IgD-negative memory B cell (primary cell): ENCODE data around the gene ATP8A2. TPM values are rescaled to one million over a fixed set of nuclear protein-coding genes. Genes with fewer than 3 reads are reported as not detected.
"Not testable (repeated sequence)": the region's sequence is repeated elsewhere in the genome, so short reads cannot be mapped to it uniquely, and the experiment has no call there.

Experiments used
- H3K27ac Mint-ChIP-seq, 3 donors: one replicate each; pipeline ENCODE4 v1.8.0; 2020 to 2022; ENCODE audit warnings: mild to moderate bottlenecking in 3 of 3, mixed read lengths in 3 of 3, moderate library complexity in 1 of 3
- H3K27me3 Mint-ChIP-seq: one replicate; pipeline ENCODE4 v1.8.0; 2021; ENCODE audit warnings: mixed read lengths
- H3K36me3 Mint-ChIP-seq: one replicate; pipeline ENCODE4 v1.8.0; 2020; ENCODE audit warnings: mild to moderate bottlenecking, mixed read lengths
- H3K4me1 Mint-ChIP-seq, 3 donors: one replicate each; pipeline ENCODE4 v1.8.0; 2020 to 2022; ENCODE audit warnings: mixed read lengths in 3 of 3, mild to moderate bottlenecking in 1 of 3
- H3K4me3 Mint-ChIP-seq, 4 donors: one replicate each; pipeline ENCODE4 v1.8.0; 2020 to 2022; ENCODE audit warnings: mild to moderate bottlenecking in 4 of 4, mixed read lengths in 4 of 4, moderate library complexity in 3 of 4
- H3K9me3 Mint-ChIP-seq, 3 donors: one replicate each; pipeline ENCODE4 v1.8.0; 2020 to 2021; ENCODE audit warnings: mixed read lengths in 3 of 3, mild to moderate bottlenecking in 1 of 3
- polyA plus RNA-seq: library from polyadenylated mRNA; unstranded; fragments of 300-500 nt; fragmentation: Illumina TruSeq; gene quantifications from one replicate; pipeline ENCODE4 v1.2.3, GENCODE V29; 2021

ATP8A2 gene
- polyA plus RNA-seq, 1 donor from 2014 or later, result 0.06 TPM

GRCh38 chr13:25775986-25776385, 404.2 kb downstream of the ATP8A2 start:
- no peaks in the 10 kb centered on the region for H3K36me3 Mint-ChIP-seq
- no peak overlapping the region for H3K27ac Mint-ChIP-seq
- no peaks in the 10 kb centered on the region for H3K9me3 Mint-ChIP-seq
- H3K27me3 Mint-ChIP-seq, result peaks cover 9% of the 10 kb centered on the region
- peaks cover 10 to 13% (median 11%) of the 10 kb centered on the region in 3 donors for H3K4me1 Mint-ChIP-seq
- no peak overlapping the region for H3K4me3 Mint-ChIP-seq

- Mint-ChIP-seq H3K27ac (peak overlapping the region in 2 of 3 donors; percentile 6 to 27), H3K4me3 (no peak overlapping the region), H3K9me3 (no peaks in the 10 kb centered on the region), H3K36me3 (no peaks in the 10 kb centered on the region), H3K4me1 (peaks cover 10 to 13% (median 11%) of the 10 kb centered on the region in 3 donors), H3K27me3 (peaks cover 9% of the 10 kb centered on the region)
Measured at GRCh38 chr13:25776722-25777121, 404.9 kb downstream of the ATP8A2 start.

- no peak overlapping the region for H3K4me3 Mint-ChIP-seq
- H3K27ac Mint-ChIP-seq, result no peak overlapping the region
- peaks cover 9% of the 10 kb centered on the region for H3K27me3 Mint-ChIP-seq
- H3K4me1 Mint-ChIP-seq, result peaks cover 10 to 13% (median 11%) of the 10 kb centered on the region in 3 donors
- H3K9me3 Mint-ChIP-seq, result no peaks in the 10 kb centered on the region
- H3K36me3 Mint-ChIP-seq, result no peaks in the 10 kb centered on the region
Measured at GRCh38 chr13:25777509-25777908, 405.7 kb downstream of the ATP8A2 start.

GRCh38 chr13:25778365-25778764, 406.6 kb downstream of the ATP8A2 start:
- Mint-ChIP-seq H3K27me3 (peaks cover 9% of the 10 kb centered on the region), H3K4me1 (peaks cover 10 to 13% (median 11%) of the 10 kb centered on the region in 3 donors), H3K9me3 (no peaks in the 10 kb centered on the region), H3K27ac (peak overlapping the region in 1 of 3 donors; percentile 63), H3K4me3 (peak overlapping the region in 2 of 4 donors; percentile 45 to 49), H3K36me3 (no peaks in the 10 kb centered on the region)

- Mint-ChIP-seq H3K4me3 (peak overlapping the region in 1 of 4 donors; percentile 45), H3K9me3 (no peaks in the 10 kb centered on the region), H3K27me3 (peaks cover 9% of the 10 kb centered on the region), H3K36me3 (no peaks in the 10 kb centered on the region), H3K4me1 (peaks cover 10 to 13% (median 11%) of the 10 kb centered on the region in 3 donors), H3K27ac (peak overlapping the region in 1 of 3 donors; percentile 63)
Measured at GRCh38 chr13:25778808-25779305, 407.1 kb downstream of the ATP8A2 start.

- H3K27ac Mint-ChIP-seq, result no peak overlapping the region
- H3K27me3 Mint-ChIP-seq, result peaks cover 6% of the 10 kb centered on the region
Measured at GRCh38 chr13:25783076-25783475, 411.3 kb downstream of the ATP8A2 start.

GRCh38 chr13:25783601-25784024, 411.8 kb downstream of the ATP8A2 start:
- no peaks in the 10 kb centered on the region for H3K9me3 Mint-ChIP-seq
- no peak overlapping the region for H3K4me3 Mint-ChIP-seq
- H3K4me1 Mint-ChIP-seq, result peaks cover under 1 to 4% (median 2%) of the 10 kb centered on the region in 3 donors
- no peaks in the 10 kb centered on the region for H3K36me3 Mint-ChIP-seq
- H3K27me3 Mint-ChIP-seq, result peaks cover 1% of the 10 kb centered on the region
- no peak overlapping the region for H3K27ac Mint-ChIP-seq

More at GRCh38 chr13:25783076-25783475, 411.3 kb downstream of the ATP8A2 start:
- Mint-ChIP-seq H3K4me3 (no peak overlapping the region), H3K9me3 (no peaks in the 10 kb centered on the region), H3K36me3 (no peaks in the 10 kb centered on the region), H3K4me1 (peaks cover 5 to 9% (median 6%) of the 10 kb centered on the region in 3 donors)

- H3K4me3 Mint-ChIP-seq, result no peak overlapping the region
- H3K27ac Mint-ChIP-seq, result no peak overlapping the region
- H3K9me3 Mint-ChIP-seq, result no peaks in the 10 kb centered on the region
- H3K27me3 Mint-ChIP-seq, result no peaks in the 10 kb centered on the region
- no peaks in the 10 kb centered on the region for H3K4me1 Mint-ChIP-seq
- no peaks in the 10 kb centered on the region for H3K36me3 Mint-ChIP-seq
Measured at GRCh38 chr13:25784119-25784518, 412.3 kb downstream of the ATP8A2 start.

GRCh38 chr13:25790137-25790536, 418.4 kb downstream of the ATP8A2 start:
- H3K9me3 Mint-ChIP-seq, H3K36me3 Mint-ChIP-seq, H3K27me3 Mint-ChIP-seq, H3K4me3 Mint-ChIP-seq, H3K4me1 Mint-ChIP-seq, H3K27ac Mint-ChIP-seq: not testable (repeated sequence)

GRCh38 chr13:25795277-25795676, 423.5 kb downstream of the ATP8A2 start:
- H3K4me3 Mint-ChIP-seq, result no peak overlapping the region
- H3K9me3 Mint-ChIP-seq, result peaks cover 0 to 2% (median 2%) of the 10 kb centered on the region in 3 donors
- no peaks in the 10 kb centered on the region for H3K27me3 Mint-ChIP-seq
- H3K36me3 Mint-ChIP-seq, result no peaks in the 10 kb centered on the region
- no peak overlapping the region for H3K27ac Mint-ChIP-seq
- H3K4me1 Mint-ChIP-seq, result no peaks in the 10 kb centered on the region

- Mint-ChIP-seq H3K27ac (no peak overlapping the region), H3K4me3 (no peak overlapping the region), H3K27me3 (no peaks in the 10 kb centered on the region), H3K4me1 (no peaks in the 10 kb centered on the region), H3K36me3 (no peaks in the 10 kb centered on the region), H3K9me3 (peaks cover 0 to 2% (median 0%) of the 10 kb centered on the region in 3 donors)
Measured at GRCh38 chr13:25796474-25796873, 424.7 kb downstream of the ATP8A2 start.

GRCh38 chr13:25798998-25799397, 427.2 kb downstream of the ATP8A2 start:
- H3K4me3 Mint-ChIP-seq, result no peak overlapping the region
- H3K4me1 Mint-ChIP-seq, result no peaks in the 10 kb centered on the region
- no peaks in the 10 kb centered on the region for H3K36me3 Mint-ChIP-seq
- H3K9me3 Mint-ChIP-seq, result peaks cover 0 to 1% (median 0%) of the 10 kb centered on the region in 3 donors
- H3K27me3 Mint-ChIP-seq, result no peaks in the 10 kb centered on the region
- H3K27ac Mint-ChIP-seq, result no peak overlapping the region

- H3K4me3 Mint-ChIP-seq, result no peak overlapping the region
Measured at GRCh38 chr13:25800523-25800922, 428.7 kb downstream of the ATP8A2 start.

GRCh38 chr13:25802579-25802978, 430.8 kb downstream of the ATP8A2 start:
- Mint-ChIP-seq H3K9me3 (peaks cover 1 to 3% (median 2%) of the 10 kb centered on the region in 3 donors), H3K4me1 (no peaks in the 10 kb centered on the region), H3K27ac (no peak overlapping the region), H3K4me3 (no peak overlapping the region), H3K36me3 (no peaks in the 10 kb centered on the region), H3K27me3 (no peaks in the 10 kb centered on the region)

More at GRCh38 chr13:25800523-25800922, 428.7 kb downstream of the ATP8A2 start:
- no peak overlapping the region for H3K27ac Mint-ChIP-seq
- H3K36me3 Mint-ChIP-seq, result no peaks in the 10 kb centered on the region
- peaks cover 0 to 1% (median 0%) of the 10 kb centered on the region in 3 donors for H3K9me3 Mint-ChIP-seq
- no peaks in the 10 kb centered on the region for H3K4me1 Mint-ChIP-seq
- H3K27me3 Mint-ChIP-seq, result no peaks in the 10 kb centered on the region

- Mint-ChIP-seq H3K36me3 (no peaks in the 10 kb centered on the region), H3K4me1 (no peaks in the 10 kb centered on the region), H3K27ac (no peak overlapping the region), H3K4me3 (no peak overlapping the region), H3K9me3 (peaks cover 1 to 3% (median 3%) of the 10 kb centered on the region in 3 donors), H3K27me3 (no peaks in the 10 kb centered on the region)
Measured at GRCh38 chr13:25803641-25804040, 431.9 kb downstream of the ATP8A2 start.

GRCh38 chr13:25806264-25806974, 434.6 kb downstream of the ATP8A2 start:
- H3K9me3 Mint-ChIP-seq, result peaks cover 1 to 5% (median 3%) of the 10 kb centered on the region in 3 donors

More at GRCh38 chr13:25806264-25806974, 434.6 kb downstream of the ATP8A2 start:
- no peaks in the 10 kb centered on the region for H3K27me3 Mint-ChIP-seq
- H3K4me1 Mint-ChIP-seq, result no peaks in the 10 kb centered on the region
- H3K4me3 Mint-ChIP-seq, result no peak overlapping the region
- H3K36me3 Mint-ChIP-seq, result no peaks in the 10 kb centered on the region
- H3K27ac Mint-ChIP-seq, result no peak overlapping the region
